NCI-H526 treated with DMSO at 0.1 percent for 48 hours (cell line): Measurements from ENCODE around the gene SLC6A11.

Source experiments
- DNase-seq: peaks from one replicate; lab custom pipeline; 2025; lab: John Stamatoyannopoulos, UW

SLC6A11 gene

DNA sequence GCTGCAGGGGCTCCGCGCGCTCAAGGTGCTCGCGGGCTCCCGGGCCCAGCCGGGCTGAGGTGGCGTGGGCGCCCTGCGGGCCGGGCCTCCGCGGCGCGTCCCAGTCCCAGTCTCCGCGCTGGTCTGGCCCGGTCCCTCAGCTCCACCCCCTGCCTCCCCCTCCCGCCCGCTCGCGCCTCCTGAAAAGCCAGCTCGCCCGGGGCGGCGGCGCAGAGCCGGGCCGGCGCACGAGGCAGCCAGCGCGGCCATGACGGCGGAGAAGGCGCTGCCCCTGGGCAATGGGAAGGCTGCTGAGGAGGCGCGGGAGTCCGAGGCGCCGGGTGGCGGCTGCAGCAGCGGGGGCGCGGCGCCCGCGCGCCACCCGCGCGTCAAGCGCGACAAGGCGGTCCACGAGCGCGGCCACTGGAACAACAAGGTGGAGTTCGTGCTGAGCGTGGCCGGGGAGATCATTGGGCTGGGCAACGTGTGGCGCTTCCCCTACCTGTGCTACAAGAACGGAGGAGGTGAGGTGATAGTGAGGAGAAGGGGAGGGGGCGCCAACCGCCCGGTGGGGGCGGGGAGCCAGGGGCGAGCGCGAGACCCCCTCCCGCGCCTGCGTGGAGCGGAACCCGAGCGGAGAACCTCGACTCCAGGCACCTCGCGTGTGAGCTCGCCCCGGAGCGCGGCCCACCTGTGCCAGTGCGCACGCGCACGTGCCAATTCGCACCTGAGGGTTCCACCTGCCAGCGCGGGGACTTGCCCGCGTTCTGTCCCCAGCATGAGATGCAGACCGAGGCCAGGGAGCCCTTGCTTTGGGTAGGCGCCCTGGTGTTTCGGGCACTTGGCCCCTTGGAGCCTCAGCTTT is at the start of gene SLC6A11:
Gene SLC6A11 (plus strand): TSS at position 210 of the 844 bp plus-strand sequence. CDS start 38 bp downstream, at position 248.
- DNase-seq: peak; percentile 5

- no peak for DNase-seq
Observed at GRCh38 chr3:10768708-10769394, 47.2 kb upstream of the SLC6A11 start.

GRCh38 chr3:10770547-10770946 is 45.5 kb upstream of the SLC6A11 start:
- DNase-seq: no peak

DNA sequence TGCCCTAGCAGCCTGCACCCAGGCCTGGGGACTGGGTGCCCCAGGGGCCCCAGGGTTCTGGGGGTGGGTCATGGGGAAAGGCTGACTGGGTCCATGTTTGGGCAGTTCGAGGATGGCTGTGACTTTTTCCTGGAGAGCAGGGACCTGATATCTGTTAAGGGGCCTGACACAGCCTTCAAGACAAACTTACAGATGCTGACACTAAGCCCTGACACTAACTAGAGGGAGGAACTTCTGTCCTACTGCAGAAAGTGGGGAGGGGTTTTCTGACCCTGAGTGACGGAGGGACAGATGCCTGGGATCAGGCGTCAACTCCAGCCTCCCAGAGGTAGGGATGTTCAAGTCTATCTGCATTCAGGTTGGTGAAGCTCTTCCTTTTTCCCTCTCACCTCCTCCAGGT is 45.0 kb upstream of the SLC6A11 start:
- DNase-seq: no peak

DNA sequence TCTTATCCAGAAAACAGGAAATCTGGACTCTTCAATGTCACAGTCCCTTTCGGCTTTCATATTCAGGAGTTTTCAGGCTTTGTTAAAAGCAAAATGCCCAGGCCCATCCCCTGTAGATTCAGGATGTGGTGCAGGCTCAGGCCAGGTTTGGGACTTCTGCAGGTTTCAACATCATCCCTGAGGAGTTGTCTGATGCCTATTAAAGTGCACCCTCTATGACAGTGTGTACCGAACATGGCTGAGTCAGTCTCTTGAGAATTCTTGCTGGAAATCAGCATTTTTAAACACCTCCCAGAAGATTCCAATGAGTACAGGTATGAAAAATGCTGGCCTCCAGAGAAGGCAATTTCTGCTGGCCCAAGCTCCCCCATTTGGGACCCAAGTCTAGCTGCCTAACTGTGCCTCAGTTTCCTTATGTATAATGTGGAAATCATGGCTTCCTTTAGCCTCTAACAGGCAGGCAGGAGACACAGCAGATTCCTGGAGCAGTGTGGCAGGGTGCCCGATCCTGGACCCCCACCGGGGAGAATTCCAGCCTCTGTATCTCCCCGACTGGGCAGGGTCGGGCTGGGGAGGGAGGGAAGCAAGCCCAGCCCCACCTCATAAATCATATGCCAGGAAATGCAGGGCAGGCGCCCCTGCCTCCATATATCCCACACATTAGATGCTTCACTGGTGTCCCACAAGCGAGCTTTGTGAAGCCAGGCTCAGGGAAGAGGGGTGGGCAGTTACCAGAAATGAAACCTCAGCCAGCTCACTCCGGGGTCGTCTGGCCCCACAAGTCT is 44.4 kb upstream of the SLC6A11 start:
- no peak for DNase-seq

GRCh38 chr3:10772271-10773161 is 43.5 kb upstream of the SLC6A11 start:
- peak; percentile 1 for DNase-seq

GRCh38 chr3:10774129-10774670 is 41.8 kb upstream of the SLC6A11 start:
- no peak for DNase-seq

- DNase-seq: no peak
Observed at GRCh38 chr3:10774825-10775224, 41.2 kb upstream of the SLC6A11 start.

DNA sequence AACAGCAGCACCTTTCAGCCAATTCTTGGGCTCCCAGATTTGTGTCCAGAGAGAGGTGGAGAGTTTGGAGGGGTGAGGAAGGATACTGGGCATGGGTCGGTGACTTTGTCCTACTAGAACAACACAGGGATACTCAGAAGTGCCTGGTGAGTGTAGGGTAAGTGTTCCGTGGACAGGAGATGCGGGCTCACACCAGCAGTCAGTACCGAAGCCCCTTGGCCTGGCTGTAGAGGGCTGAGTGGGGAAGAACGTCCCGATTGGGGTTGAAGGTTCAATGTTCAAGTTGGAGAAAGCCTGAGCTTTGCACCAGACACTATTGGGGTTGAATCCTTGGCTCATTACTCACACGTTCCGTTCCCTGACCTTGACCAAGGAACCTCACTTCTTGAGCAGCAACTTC is 40.8 kb upstream of the SLC6A11 start:
- no peak for DNase-seq

DNA sequence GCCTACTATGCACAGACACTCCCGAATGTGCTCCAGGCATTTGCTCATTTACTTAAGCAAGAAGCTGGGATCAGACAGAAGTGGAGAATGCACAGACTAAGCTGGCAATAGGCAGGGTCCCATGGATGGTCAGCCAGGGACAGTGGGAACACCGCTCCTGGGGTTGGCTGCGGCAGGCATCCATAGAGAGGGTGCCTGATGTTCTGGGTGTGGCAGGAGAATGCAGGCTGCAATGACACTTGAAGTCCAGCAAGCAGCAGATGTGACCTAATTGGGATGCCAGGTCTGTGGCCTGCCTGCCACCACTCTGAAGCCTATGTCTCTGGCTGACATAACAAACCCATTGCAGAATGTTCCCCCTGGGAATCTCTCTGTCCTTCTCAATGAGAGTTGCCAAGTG is 40.2 kb upstream of the SLC6A11 start:
- no peak for DNase-seq

- no peak for DNase-seq
Observed at GRCh38 chr3:10777627-10778026, 38.4 kb upstream of the SLC6A11 start.

- no peak for DNase-seq
Observed at GRCh38 chr3:10778492-10779292, 37.3 kb upstream of the SLC6A11 start.

DNA sequence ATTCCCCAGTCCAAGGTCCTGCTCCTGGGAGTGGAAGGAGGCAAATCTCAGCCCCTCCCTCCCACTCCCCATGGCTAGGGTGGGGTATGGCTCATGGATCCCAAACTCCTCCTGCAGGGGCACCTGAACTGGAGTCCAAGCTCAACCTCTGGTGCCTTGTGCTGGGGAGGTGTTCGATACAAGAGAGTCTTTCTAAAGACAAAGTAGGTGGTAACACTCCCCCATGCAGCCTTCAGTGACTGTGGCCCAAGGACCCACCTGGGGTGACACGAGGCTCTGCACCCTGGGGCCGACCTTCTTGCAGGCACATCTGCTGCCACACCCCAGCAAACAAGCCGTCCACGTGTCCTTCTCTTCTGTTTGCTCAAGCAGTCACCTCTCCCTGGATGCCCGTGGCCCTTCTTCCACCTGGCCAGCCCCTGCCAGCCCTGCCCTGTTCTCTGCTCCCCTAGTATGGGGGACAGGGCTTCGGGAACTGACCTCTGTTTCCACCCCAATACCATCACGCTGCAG is 36.7 kb upstream of the SLC6A11 start:
- DNase-seq: no peak

- DNase-seq: no peak
Observed at GRCh38 chr3:10780243-10780642, 35.8 kb upstream of the SLC6A11 start.

GRCh38 chr3:10780922-10781321 is 35.1 kb upstream of the SLC6A11 start:
- DNase-seq: no peak

GRCh38 chr3:10781981-10782380 is 34.0 kb upstream of the SLC6A11 start:
- DNase-seq: no peak

- peak; percentile 5 for DNase-seq
Observed at GRCh38 chr3:10783360-10784351, 32.4 kb upstream of the SLC6A11 start.

DNA sequence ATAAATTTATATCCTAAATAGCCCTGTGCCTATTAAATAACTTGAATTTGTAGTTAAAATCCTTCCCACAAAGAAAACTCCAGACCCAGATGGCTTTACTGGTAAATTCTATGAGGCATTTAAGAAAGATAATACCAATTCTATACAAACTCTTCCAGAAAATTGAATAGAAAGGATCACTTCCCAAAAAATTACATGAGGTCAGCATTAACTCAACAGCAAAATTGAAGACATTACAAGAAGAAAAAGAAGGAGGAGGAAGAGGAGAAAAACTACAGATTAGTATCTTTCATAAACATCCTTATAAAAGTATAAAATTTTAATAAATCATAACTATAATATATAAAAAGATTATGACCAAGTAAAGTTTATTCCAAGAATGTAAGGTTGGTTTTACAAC is 29.4 kb upstream of the SLC6A11 start:
- DNase-seq: no peak

- no peak for DNase-seq
Observed at GRCh38 chr3:10788451-10788850, 27.6 kb upstream of the SLC6A11 start.
